Adrenal gland (tissue), 12 donors: Measurements from ENCODE around the gene TMEM267. TPM values are rescaled to one million over a fixed set of nuclear protein-coding genes. Genes with fewer than 3 reads are reported as not detected.

ENCODE experiments used
- DNase-seq, 7 donors: peaks; one replicate each; pipeline ENCODE4 v3.0.0-alpha.2; 2019 to 2020
- H3K27ac ChIP-seq, 5 donors: fragments of 200-600 bp; sonication (generic) in 4 of 5; 1 replicate in 3 of 5; 2 replicates in 2 of 5; pipeline versions ENCODE4 v1.5.1 to v1.8.0; 2016 to 2020; ENCODE audit warnings: mild to moderate bottlenecking in 1 of 5
- H3K27me3 ChIP-seq: fragments of 200-600 bp; 2 replicates; pipeline ENCODE4 v1.8.0; 2021
- H3K36me3 ChIP-seq, 2 donors: fragments of 200-600 bp; replicated peaks in 1 of 2; 1 replicate in 1 of 2; 2 replicates in 1 of 2; pipeline versions ENCODE4 v1.5.1 to v1.8.0; 2018 to 2022
- H3K4me1 ChIP-seq, 2 donors: fragments of 200-600 bp; replicated peaks in 1 of 2; 1 replicate in 1 of 2; 2 replicates in 1 of 2; pipeline versions ENCODE4 v1.5.1 to v1.8.0; 2018 to 2021
- H3K4me3 ChIP-seq, 4 donors: fragments of 200-600 bp; sonication (generic) in 3 of 4; one replicate each; pipeline ENCODE4 v1.5.1; 2016 to 2018
- H3K9me3 ChIP-seq, 3 donors: fragments of 200-600 bp; sonication (generic) in 1 of 3; replicated peaks in 1 of 3; 1 replicate in 2 of 3; 2 replicates in 1 of 3; pipeline versions ENCODE4 v1.5.1 to v1.8.0; 2016 to 2021
- CTCF ChIP-seq, 6 experiments: fragments of 450-650 bp in 4 of 6; fragments of 200-600 bp in 2 of 6; sonication (generic) in 1 of 6; IDR thresholded peaks; 1 replicate in 5 of 6; 2 replicates in 1 of 6; pipeline versions ENCODE4 v1.5.1 to v1.8.0; 2016 to 2021; ENCODE audit warnings: antibody characterized with exemption in 6 of 6, mild to moderate bottlenecking in 2 of 6, moderate library complexity in 1 of 6
- POLR2A ChIP-seq, 2 donors: fragments of 450-650 bp; IDR thresholded peaks; one replicate each; pipeline ENCODE4 v1.6.1; 2017; ENCODE audit warnings: antibody characterized with exemption in 2 of 2, mild to moderate bottlenecking in 2 of 2, moderate library complexity in 1 of 2
- WGBS, 4 donors: extraction: QIAGEN DNeasy Blood & Tissue Kit in 2 of 4; methylation state at CpG; one replicate each; pipeline versions ENCODE4 v1.1.5 to v1.1.7; 2013 to 2017; 5-methylcytosine and 5-hydroxymethylcytosine counted together
- intact Hi-C, 2 donors: fragments of 100-400 bp; cut with DNase I; formaldehyde crosslinking; loops; one replicate each; pipeline versions ENCODE4 v1.14.1 to v1.15.0; 2022 to 2023
- polyA plus RNA-seq, 3 donors: library from polyadenylated mRNA; stranded (reverse); fragments of 200-250 nt in 2 of 3; fragments of 350-450 nt in 1 of 3; fragmentation: Illumina TruSeq in 1 of 3; extraction: RNeasy Lipid Tissue Mini Kit (QIAGEN cat#74804) in 1 of 3; gene quantifications; one replicate each; pipeline ENCODE4 v1.2.3, GENCODE V29; 2013 to 2014
- total RNA-seq, 9 donors: library from RNA; depleted of rRNA in 4 of 9; stranded (reverse); fragments of >200 nt in 4 of 9; fragments of 120-200 nt in 1 of 9; fragmentation: NEBNext Ultra II Directional in 1 of 9; extraction: Animal tissue kit (Norgen Biotek cat#: 25700) in 1 of 9; gene quantifications; one replicate each; pipeline versions ENCODE4 v1.1.0 to v1.2.4, GENCODE V29; 2013 to 2023
- donor health status: healthy with polysubstance abuse.
- donor health status: Bipolar disorder and iron deficiency.
- donor health status: DM: yes; HTN: yes; CAD: no.
- donor health status: DM: no; HTN: no; CAD: no.
- donor health status: DM: no; HTN: no; CAD: no.
- donor health status: DM: yes; HTN: yes; CAD: no.

Gene TMEM267
- total and polyA plus RNA-seq, 12 donors, result 1.5 to 14.0 (median 7.8) TPM

GRCh38 chr5:43396762-43397304 lies 86.8 kb downstream of the TMEM267 start:
- TF ChIP-seq CTCF (IDR thresholded peaks at IDR 0.05) (no peak), POLR2A (IDR thresholded peaks at IDR 0.05) (no peak)
- intact Hi-C loops, result loop anchor here in 1 of 2 donors (10.0 kb wide), 1 partner anchor 292 kb away; no protein-coding TSS in a partner anchor
- H3K4me1 ChIP-seq, result peaks cover 0 to 5% of the 10 kb centered on the region in 2 donors
- WGBS, 4 donors, result 4 to 8% (median 6%) methylated on average over 36 to 53 of the region's 53 CpGs
- DNase-seq, result peak in 5 of 7 donors; percentile 11 to 53 (median 25)
- H3K4me3 ChIP-seq, result peak overlapping the region in 3 of 4 donors; percentile 13 to 57 (median 33)
- H3K36me3 ChIP-seq, result no peaks in the 10 kb centered on the region
- H3K27me3 ChIP-seq, result peaks cover 3% of the 10 kb centered on the region
- peak overlapping the region in 2 of 5 donors; percentile 26 to 33 for H3K27ac ChIP-seq
- no peaks in the 10 kb centered on the region for H3K9me3 ChIP-seq

Other genes starting within 250 kb of the TMEM267 start
- gene HMGCS1, start 170.5 kb downstream of the TMEM267 start, total RNA-seq, result 1,000 to 10,000 TPM in 1 of 9 donors, 100 to 1,000 TPM in 1, 10 to 100 TPM in 7; 16.2 to 1,105 (median 40.8) TPM
- gene HMGCS1, start 170.5 kb downstream of the TMEM267 start, polyA plus RNA-seq, result 1,000 to 10,000 TPM in 1 of 3 donors, 10 to 100 TPM in 2; 15.4 to 1,290 (median 24.5) TPM
- gene CCL28, start 71.5 kb downstream of the TMEM267 start, total RNA-seq, result 1 to 10 TPM in 3 of 9 donors, under 1 TPM in 6; 0.12 to 2.4 (median 0.89) TPM
- 1 to 10 TPM; 1.1 to 2.1 (median 1.7) TPM for gene CCL28, start 71.5 kb downstream of the TMEM267 start, polyA plus RNA-seq
- gene C5orf34, start 31.3 kb upstream of the TMEM267 start, total RNA-seq, result 1 to 10 TPM in 1 of 9 donors, under 1 TPM in 7, not detected in 1; 0.34 to 3.7 (median 0.66) TPM
- 1 to 10 TPM in 2 of 3 donors, under 1 TPM in 1; 0.37 to 1.0 (median 1.0) TPM for gene C5orf34, start 31.3 kb upstream of the TMEM267 start, polyA plus RNA-seq
- gene PAIP1, start 73.2 kb upstream of the TMEM267 start, total RNA-seq, result 100 to 1,000 TPM in 1 of 9 donors, 10 to 100 TPM in 8; 74.3 to 262 (median 85.3) TPM
- gene PAIP1, start 73.2 kb upstream of the TMEM267 start, polyA plus RNA-seq, result 100 to 1,000 TPM in 1 of 3 donors, 10 to 100 TPM in 2; 54.8 to 122 (median 66.2) TPM
- 100 to 1,000 TPM in 1 of 9 donors, 10 to 100 TPM in 8; 43.1 to 104 (median 69.0) TPM for gene NNT, start 119.3 kb upstream of the TMEM267 start, total RNA-seq
- 10 to 100 TPM in 2 of 3 donors, 1 to 10 TPM in 1; 6.9 to 62.2 (median 12.2) TPM for gene NNT, start 119.3 kb upstream of the TMEM267 start, polyA plus RNA-seq